ENCODE results near the gene AUP1.

The AUP1 gene

DNA sequence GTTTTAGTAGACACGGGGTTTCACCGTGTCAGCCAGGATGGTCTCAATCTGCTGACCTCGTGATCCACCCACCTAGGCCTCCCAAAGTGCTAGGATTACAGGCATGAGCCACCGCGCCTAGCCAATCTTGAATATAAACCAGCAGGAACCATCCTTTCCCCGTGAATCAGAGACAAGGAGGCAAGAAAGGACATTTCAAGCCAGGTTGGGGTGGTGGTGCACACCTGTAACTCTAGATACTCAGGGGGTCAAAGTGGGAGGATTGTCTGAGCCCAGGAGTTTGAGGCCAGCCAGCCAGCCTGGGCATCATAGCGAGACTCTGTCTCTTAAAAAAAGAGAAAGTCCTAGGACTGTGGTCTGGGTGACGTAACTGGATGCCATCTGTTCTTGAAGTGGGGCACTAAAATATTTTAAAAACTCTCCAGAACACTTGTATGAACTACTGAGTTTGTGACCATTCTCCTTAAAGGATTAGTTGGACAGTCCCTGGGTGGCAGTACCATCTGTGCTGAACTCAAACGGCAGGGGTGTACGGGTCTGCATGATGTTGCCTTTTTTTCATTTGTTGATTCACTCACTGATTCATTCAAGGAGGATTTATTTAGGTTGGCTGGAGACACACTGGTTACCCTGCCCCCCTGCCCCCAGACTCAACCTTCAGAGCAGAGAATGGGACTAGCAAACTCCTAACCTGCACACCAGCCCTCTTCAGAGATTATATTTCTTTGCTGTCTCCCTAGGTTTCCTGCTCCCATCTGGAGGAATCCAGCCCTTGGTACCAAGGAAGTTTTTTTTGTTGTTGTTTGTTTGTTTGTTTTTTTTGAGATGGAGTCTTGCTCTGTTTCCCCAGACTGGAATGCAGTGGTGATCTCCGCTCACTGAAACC is 18.2 kb downstream of the AUP1 start:
- no peak for DNase-seq

DNA sequence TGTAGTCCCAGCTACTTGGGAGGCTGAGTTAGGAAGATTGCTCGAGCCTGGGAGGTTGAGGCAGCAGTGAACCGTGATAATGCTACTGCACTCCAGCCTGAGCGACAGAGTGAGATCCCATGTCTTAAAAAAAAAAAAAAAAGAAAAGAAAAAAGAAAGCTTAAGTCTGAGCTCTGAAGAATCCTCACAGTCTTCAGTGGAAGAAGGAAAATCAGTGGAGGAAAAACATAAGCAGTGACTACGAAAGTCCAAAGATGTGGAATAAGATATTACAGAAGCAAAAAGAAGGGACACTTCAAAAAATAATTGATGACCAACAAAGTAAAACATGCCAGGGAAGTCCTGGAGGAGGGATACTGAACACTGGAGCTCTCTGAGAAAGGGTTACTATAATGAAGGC is 19.2 kb downstream of the AUP1 start:
- DNase-seq = no peak

DNA sequence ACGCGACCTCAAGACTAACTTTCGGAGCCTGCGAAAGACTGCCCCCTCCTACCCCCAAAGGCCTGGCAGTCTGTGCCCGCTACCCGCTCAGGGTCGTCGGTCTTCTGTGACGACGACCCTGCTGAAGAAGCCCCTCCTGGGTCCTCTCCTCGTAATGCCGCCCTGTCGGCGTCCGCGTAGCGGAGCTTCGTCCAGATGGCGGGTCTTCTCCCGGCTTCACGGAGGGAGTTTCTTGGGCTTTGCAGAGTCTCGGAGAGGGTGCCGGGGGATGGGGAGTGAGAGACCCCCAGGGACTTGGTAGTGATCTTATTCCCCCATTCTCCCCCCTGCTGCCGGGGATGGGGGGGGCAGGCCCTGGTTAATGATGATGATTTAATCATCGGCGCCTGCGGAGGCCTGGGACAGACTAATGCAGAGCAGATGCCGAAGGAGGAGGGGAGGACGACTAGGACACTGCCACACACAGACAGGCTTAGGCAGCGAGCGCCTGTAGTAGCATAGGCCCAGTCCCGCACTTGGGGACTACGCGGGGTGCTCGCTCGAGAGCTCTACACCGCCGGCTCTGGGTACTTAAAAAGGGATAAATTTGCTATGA is 21.5 kb downstream of the AUP1 start:
- DNase-seq = no peak

DNA sequence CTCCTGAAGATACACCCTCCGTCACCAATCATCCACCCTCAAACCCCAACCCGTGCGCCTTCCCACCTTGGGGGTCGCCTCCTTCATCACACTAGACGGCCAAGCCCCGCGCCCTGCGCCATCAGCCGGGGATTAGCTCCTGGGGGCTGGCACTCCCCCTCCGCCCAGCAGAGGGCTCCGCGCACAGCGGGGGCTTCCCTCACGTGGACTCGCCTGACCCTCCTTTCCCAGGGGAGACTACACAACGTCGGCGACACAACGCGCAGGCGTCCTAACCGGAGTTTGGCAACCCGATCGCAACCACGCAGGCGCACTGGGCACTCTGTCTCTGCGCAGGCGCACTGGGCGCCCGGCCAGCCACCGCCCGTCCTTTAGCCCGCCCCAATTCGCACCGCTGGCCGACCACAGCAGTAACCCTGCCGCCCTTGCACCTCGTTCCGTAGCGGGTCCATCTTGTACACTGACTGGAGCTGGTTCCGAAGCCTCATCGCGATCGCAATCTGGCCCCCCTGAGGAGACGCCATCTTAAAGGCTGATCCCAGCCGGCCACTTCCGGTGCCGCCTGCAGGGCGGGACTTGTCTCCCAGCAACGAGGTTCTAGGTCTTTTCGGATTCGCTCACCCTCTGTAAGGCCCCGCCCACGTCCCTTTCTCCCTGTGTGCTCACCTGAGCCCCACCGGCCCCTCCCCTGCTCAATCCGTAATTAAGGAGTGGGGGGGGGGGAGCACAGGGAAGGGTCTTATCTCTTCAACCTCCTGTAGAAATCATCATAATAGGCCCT is 22.2 kb downstream of the AUP1 start, which contains the start of gene PCGF1:
Gene PCGF1, minus strand, starts transcription at position 551 of the 781 bp plus-strand sequence. Its CDS starts 27 bp downstream, at position 524.
- DNase-seq = peak; percentile 99

DNA sequence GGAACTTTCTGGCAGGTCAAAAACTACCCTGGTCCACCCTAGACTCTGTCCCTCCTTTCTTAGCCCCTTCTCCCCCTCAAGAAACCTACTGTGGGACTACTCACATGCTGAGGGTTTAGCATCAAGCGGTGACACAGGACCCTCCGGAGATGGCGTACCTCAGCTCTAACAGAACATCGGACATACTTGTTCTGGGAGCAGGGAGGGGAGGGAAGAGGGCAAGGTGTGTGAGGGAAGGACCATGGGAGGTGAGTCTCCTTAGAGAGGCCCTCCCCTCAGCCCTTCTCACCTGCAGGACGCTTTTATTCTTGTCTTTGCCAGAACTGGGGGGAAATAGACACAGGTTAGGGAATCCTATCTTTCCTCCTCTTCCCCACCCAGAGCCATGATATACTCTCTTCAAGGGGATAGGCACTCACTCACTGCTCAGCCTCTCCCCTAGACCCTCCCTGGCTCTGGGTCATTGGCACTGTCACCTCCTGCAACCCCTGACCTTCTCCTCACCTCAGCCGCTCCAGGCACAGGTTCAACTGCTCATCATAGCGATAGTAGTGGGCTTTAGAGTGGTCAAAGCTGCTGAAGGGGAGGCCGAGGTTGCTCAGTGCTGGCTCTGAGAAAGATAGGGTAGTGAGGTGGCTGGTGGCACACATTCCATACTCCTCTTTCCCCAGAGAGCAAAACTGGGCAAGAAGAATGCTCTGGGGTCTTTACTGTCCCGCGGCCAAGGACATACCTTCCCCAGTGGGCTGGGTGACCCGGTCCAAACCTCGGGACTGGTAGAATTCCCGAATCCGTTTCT is 23.9 kb downstream of the AUP1 start:
- DNase-seq = no peak

DNA sequence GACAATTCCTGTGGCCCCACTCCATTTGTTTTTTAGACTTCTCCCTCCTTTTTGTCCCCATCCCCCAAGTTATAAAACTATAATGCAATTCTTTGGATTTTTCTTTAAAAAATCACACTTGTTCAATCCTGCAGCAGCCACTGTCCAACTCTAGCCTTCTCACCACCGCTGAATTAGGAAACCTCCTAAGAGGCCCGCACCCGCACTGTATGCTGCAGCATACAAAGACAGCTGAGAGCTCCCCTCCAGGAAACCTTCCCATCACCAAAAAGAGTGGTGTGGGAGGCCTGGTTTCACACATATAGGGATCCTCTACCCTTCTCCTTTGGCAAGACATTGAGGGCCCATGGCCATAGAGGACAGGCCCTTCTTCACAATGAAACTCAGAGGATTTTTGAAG is 24.9 kb downstream of the AUP1 start:
- no peak for DNase-seq

DNA sequence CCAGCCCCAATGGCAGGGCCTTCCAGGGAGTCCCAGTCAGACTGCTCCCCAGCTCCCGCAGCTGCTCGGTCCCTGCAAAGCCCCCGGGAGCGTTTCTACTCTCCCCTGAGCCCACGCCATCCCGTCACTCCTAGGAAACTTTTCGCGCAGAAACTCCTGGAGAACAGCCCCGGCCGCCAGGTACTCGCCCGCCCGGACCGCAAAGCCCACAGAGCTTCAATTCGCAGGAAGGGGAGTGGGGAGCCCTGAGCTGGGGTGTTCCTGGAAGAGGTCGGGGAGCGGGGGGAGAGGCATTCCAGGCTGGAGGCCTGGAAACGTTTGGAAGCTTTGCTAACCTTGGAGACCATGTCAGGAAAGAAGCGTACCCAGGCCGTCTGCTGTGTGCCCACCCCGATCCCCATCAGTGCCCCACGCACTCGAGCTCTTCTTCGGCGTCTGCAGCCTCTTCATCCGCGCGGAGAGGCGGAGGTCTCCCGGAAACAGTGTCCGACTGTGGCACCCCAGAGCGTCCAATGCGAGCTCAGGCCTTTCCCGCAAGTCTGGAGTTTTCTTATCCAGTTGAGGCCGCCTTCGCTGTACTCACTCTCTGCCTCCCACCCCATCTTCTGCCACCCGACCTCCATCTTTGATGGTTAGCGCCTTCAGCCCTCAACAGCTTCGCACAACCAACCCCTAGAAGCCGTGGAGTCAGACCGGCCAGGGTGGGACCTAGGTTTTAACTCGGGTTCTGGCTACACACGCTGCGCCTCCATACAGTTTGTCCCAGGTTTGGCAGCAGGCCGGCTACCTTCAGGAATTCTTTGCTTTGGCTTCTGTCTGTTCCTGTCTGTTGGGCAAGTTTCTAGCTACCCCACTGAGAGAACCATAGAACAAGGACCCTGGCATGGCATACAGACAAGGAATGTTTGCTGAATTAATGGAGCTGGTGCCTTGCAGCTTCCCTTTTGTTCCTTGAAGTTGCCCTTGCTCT is 25.7 kb downstream of the AUP1 start:
- no peak for DNase-seq

DNA sequence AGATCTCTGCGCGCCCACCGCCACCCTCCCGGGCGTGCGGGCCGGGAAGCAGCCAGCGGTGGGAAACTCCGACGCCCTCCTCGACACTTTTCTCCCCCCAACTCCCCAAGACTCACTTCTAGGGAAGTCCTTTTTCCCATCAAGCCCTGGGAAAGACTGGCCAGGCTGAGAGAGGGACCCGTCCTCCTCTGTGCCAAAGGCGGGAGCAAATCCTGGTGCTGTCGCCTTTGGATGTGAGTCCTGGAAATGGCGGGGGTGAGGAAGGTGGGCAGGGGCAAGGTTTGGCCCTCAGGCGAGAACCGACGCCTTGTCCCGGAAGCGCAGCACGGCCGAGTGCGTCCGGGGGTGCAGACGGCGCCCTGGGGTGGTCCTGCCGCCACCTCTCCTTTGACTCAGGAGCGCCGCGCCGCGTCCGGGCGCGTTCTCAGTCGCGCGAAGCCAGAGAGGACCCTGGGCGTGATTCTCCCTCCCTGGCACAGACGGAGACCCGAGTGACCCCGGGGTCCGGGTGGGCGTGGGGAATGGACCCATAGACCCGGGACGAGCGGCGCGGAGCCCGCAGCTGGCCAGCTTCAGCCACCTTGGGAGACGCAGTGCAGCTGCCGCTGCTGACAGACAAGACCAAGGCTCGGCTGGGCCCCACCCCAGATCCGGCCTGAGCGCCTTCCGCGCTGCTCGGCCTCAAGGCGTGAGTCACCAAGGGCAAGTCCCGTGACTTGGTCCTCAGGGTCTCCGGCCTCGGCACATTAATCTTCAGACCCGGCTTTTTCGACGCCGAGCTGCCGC is 26.6 kb downstream of the AUP1 start:
- DNase-seq = peak; percentile 51

DNA sequence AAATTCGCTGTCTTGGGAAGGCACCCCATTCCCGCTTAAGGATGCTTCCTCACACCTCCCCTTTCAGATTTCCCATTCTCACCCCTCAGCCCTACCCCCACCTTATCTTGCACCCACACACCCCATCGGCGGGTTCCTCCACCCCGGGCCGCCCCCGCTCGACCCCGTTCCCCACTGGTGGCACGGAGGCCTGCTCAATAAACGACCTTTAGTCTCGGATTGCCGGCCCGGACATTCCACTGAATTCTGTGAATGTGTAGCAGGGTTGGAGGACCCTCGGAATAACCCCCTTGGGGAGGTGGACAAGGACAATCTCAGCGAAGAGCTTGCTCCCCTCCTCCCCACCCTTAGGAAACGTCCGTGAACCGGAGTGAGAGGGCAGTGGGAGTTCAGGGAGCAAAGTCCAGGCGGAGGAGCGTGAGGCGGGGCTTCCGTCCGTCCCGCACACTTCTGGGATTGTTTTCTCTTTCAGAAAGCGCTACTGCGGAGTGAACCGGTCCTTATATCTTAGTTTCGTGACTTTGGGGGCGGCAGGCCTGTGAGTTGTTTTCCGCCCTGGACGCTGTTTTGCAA is 27.3 kb downstream of the AUP1 start:
- DNase-seq = no peak

DNA sequence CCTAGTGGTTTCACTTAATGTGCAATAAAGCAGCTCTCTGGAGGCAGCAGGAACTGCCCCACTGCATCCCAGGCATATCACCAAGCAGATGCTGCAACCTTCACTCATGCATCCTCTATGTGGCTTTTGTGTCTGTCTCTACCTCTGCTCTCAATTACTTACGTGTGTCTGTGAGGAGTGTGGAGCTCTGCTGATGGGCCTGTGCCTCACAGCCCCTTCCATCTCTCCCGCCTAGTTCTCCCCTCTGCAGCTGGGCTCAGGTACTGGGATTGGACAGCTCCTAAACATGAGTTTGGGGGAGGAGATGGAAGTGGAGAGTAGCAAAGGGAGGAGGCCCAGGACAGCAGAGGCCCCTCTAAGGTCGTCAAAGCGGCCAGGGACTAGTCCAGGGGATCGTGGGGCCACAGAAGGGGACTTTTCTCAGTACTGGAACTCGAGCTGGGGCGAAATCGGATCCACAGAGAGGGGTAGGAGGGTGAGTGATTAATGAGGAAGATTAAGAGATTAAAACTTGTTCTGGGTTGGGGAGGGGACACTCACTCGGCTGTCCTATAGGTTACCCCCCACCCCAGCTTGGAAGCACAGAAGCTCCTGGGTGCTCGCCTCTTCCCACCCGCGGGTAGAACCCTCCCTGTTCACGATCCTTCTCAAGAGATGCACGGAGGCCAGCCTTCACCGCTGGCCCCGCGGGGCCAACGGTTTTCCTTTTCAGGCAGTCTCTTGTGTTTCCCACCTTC is 28.0 kb downstream of the AUP1 start:
- no peak for DNase-seq

DNA sequence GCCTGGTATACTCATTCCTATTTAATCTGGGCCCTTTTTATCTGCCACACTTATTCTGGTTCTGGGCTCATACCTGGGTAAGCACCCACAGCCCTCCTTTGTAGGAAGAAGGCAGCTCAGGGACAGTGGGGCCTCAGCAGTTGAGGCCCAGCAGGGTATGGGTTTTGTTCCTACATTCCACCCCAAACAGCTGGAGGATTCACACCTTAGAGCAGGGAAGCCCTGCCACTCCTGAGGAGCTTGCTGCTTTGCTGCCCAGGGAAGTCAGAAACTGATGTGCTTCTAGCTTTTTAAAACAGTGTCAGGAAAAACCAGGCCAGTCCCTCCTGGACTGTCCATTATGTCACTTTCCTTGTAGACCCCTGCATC is 28.9 kb downstream of the AUP1 start:
- no peak for DNase-seq

DNA sequence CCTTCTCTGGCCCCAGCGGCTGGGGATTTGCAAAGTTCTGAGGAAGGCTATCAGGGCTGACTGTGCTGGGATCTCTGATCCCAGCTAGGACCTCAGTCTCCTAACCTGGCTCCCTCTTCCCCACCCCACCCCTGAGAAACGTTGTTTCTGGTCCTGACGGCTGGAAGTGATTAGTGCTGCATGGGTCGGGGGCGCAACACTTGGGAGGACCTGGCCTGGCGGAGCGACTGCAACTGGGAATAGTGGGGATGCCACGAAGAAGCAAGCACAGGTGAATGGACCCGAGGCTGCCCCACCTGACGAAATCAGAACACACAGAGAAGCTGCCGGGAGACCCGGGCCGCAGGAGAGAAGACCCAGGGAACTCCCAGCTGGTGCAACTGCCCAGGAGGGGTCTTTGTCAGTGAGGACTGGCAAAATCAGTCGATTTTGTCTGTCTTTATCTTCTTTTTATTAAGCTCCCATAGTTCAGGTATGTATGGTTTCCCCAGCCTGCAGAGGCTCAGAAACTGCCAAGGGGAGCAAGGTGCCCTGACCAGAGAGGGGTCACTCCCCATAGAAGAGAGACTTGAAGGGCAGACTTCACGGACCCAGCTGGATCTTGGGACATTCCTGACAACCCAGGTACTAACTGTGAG is 29.4 kb downstream of the AUP1 start:
- DNase-seq = no peak

DNA sequence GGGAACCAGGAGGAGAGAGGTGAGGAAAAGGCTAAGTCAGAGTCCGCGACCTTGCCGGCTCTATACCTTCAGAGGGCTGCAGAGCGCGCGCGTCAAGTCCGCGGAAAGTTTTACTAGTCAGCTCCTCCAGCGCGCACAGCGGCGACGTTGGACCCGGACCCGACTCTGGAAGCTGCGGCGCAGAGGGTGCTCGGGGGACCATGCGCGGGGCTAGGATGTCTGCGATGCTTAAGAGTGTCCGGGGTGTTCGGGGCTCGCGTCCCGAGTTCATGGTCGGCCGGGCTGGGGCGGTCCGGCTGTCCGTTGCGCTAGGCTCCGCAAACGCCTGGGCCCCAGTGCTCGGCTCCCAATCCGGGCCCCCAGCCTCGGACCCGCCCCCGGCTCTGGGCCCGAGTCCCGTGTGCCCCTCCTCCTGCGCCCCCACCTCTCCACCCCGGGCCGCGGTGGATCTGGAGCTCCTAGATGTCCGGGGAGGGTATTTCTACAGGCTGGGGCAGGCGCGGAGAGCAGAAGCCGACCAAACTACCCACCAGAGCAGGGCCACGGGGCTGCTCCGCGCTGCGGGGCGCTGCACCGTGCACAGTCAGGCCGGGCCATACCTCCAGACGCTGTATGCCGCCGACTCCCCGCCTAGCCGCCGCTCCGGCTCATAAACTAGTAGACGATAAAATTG is 30.1 kb downstream of the AUP1 start, which contains the start of gene LBX2:
Gene LBX2, minus strand, starts transcription at position 337 of the 673 bp plus-strand sequence. Its CDS starts 66 bp downstream, at position 271.
- DNase-seq = no peak

DNA sequence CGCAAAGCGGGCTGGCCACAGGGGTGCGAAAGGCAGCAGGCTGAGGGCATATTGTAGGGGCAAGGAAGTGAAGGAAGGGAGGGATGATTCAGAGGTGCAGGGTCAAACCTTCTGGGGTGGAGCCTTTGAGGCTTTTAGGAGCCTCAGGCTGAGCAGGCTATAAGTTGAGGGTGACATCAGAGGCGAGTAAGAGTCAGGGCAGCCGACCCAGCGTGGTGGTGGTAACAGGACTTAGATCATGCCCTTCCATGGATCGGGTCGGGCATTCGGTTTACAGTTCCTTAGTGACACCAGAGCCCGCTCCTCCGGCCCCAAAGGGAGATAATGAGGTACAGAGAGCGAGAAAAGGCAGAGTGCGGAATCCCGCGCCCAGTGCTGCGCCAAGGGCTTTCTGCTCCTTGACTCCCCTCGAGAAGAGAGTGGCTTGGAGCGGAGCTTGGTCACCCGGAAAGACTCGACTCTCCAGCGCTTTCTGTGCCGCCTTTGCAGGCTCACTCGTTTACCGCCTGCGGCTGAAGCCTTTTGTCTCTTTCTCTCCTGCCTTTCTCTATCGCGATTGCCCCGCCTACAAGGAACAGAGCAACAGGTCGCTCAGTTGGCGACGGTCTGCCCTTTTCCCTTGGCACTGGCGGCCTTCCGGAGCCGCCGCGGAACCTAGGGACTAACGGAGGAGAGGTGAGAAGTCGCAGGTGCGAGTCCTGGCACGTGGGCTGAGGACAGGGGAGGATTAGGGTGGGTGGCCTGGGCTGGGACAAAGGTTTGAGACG is 30.8 kb downstream of the AUP1 start:
- DNase-seq = no peak

DNA sequence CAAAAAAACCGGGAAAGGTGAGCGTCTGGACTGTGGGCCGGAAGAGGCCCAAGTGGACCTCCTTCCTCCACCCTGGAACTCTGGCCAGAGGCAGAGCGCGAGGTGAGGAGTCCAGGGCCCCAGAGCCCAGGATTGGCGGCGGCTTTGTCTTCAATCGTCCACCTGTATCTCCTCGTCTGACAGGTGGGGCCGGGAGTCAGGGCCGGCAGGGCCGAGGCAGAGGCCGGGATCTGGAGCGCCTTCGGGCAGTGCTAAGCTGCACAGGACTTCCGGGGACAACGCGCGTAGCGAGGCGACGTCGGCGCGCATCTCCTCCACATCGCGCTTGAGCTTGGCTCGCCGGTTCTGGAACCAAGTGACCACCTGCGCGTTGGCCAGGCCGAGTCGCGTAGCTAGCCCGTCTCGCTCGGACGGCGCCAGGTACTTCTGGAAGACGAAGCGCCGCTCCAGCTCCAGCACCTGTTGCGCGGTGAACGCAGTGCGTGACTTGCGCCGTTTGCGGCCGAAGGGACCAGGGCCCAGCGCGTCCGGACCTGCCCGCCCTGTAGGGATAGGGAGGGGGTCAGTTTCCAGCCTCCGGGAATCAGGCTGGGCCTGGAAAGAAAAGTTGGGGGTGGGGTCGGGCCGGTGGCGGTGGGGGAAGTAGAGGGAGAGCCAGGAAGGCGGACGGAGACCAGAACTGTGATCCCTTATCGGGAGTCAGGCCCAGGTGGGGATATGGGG is 31.6 kb downstream of the AUP1 start:
- DNase-seq = no peak

DNA sequence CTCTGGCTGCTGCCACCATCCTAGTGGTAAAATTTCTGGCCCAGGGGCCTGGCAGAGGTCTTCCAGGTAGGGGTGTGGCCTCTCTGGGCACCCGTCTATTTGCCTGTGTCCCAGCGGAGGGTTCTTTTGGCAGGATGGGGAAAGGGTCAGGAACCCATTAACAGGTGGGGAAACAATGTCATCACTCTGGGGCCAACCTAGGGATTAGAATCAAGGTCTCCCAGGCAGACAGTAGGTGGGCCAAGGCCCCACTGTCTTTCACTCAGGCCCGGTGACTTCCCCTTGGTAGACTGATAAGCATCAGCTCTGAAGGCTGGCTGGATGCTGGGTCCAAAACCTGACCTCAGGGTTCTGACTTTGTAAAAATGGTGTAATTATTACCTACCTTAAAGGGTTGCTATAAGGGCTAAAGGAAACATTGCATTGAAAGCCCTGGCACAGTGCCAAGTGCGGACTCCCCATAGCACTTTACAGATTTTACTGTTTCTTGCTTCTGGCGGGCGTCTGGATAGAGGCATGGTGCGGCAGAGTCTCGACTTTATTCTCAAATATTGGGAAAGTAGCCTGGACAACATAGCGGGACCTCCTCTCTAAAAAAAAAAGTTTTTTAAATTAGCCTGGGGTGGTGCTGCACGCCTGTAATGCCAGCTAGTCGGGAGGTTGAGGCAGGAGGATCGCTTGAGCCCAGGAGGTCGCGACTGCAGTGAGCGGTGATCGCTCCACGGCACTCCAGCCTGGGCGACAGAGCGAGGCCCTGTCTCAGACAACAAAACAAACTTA is 32.3 kb downstream of the AUP1 start:
- DNase-seq = no peak

Measured in activated gamma-delta T cell treated with Interleukin-2 at 50 U/mL for 16 hours (primary cell).